Keratinocyte (primary cell): Measurements from ENCODE around the gene NAP1L4. TPM values are rescaled to one million over a fixed set of nuclear protein-coding genes. Genes with fewer than 3 reads are reported as not detected.

Source experiments
- DNase-seq: peaks from one replicate; pipeline ENCODE4 v3.0.0-alpha.2; 2011; ENCODE audit warnings: low read depth, missing footprints, low spot score
- FAIRE-seq: peaks from 2 replicates; lab custom pipeline; 2011; peaks lifted over from hg19 to GRCh38; lab: Jason Lieb, UNC
- H2AFZ ChIP-seq: 2 replicates; pipeline ENCODE4 v1.6.0; 2012; ENCODE audit warnings: low read length, control low read depth, inconsistent platforms; ENCODE audit not compliant: control insufficient read depth
- H3K27ac ChIP-seq: 2 replicates; pipeline ENCODE4 v1.5.1; 2011; ENCODE audit warnings: low read length; ENCODE audit not compliant: control insufficient read depth, insufficient read depth
- H3K27me3 ChIP-seq: 3 replicates; pipeline ENCODE4 v1.6.0; 2011; ENCODE audit warnings: low read length; ENCODE audit not compliant: control insufficient read depth, insufficient read depth; ENCODE audit errors: extremely low read depth
- H3K36me3 ChIP-seq, 2 experiments: 2 replicates in 1 of 2; 3 replicates in 1 of 2; pipeline ENCODE4 v1.5.1; 2011; ENCODE audit warnings: low read length in 2 of 2, mild to moderate bottlenecking in 1 of 2; ENCODE audit not compliant: control insufficient read depth in 2 of 2, insufficient read depth in 2 of 2; ENCODE audit errors: extremely low read depth in 1 of 2
- H3K4me1 ChIP-seq: 3 replicates; pipeline ENCODE4 v1.5.1; 2011; ENCODE audit warnings: low read length; ENCODE audit not compliant: control insufficient read depth, insufficient read depth; ENCODE audit errors: extremely low read depth
- H3K4me2 ChIP-seq: 3 replicates; pipeline ENCODE4 v1.6.0; 2011; ENCODE audit warnings: low read depth, low read length; ENCODE audit not compliant: control insufficient read depth, insufficient read depth; ENCODE audit errors: extremely low read depth
- H3K4me3 ChIP-seq, 3 experiments: fragments of 200-600 bp in 1 of 3; sonication (generic) in 1 of 3; 2 replicates in 2 of 3; 3 replicates in 1 of 3; pipeline ENCODE4 v1.5.1; 2011 to 2016; ENCODE audit warnings: low read length in 3 of 3, mild to moderate bottlenecking in 3 of 3, control low read depth in 2 of 3, inconsistent platforms in 1 of 3, low read depth in 1 of 3, mixed read lengths in 1 of 3, mixed run types in 1 of 3, moderate library complexity in 1 of 3; ENCODE audit not compliant: control insufficient read depth in 2 of 3, insufficient read depth in 2 of 3; ENCODE audit errors: extremely low read depth in 1 of 3
- H3K79me2 ChIP-seq: 2 replicates; pipeline ENCODE4 v1.6.0; 2012; ENCODE audit warnings: low read length; ENCODE audit not compliant: control insufficient read depth, insufficient read depth
- H3K9ac ChIP-seq: 3 replicates; pipeline ENCODE4 v1.6.0; 2011; ENCODE audit warnings: low read length; ENCODE audit not compliant: control insufficient read depth, insufficient read depth; ENCODE audit errors: extremely low read depth
- H3K9me1 ChIP-seq: 3 replicates; pipeline ENCODE4 v1.6.0; 2011; ENCODE audit warnings: low read length; ENCODE audit not compliant: control insufficient read depth, insufficient read depth; ENCODE audit errors: extremely low read depth
- H3K9me3 ChIP-seq: 2 replicates; pipeline ENCODE4 v1.5.1; 2012; ENCODE audit warnings: low read depth, low read length; ENCODE audit not compliant: control insufficient read depth
- H4K20me1 ChIP-seq: 3 replicates; pipeline ENCODE4 v1.6.0; 2011; ENCODE audit warnings: low read length; ENCODE audit not compliant: control insufficient read depth, insufficient read depth; ENCODE audit errors: extremely low read depth
- CTCF ChIP-seq, 3 experiments: IDR thresholded peaks in 1 of 3; conservative IDR thresholded peaks in 1 of 3; optimal IDR thresholded peaks in 1 of 3; 2 replicates in 2 of 3; 3 replicates in 1 of 3; pipeline versions ENCODE3 to v1.5.1; 2011; ENCODE audit warnings: low read length in 3 of 3, mild to moderate bottlenecking in 3 of 3, moderate library complexity in 2 of 3, control low read depth in 1 of 3, inconsistent platforms in 1 of 3; ENCODE audit not compliant: insufficient read depth in 2 of 3; ENCODE audit errors: extremely low read depth in 1 of 3
- EZH2 ChIP-seq: IDR thresholded peaks from one replicate; pipeline ENCODE4 v1.6.1; 2012; ENCODE audit warnings: inconsistent platforms, mild to moderate bottlenecking, low read length, moderate library complexity
- dilution Hi-C: fragments of 300-500 bp; cut with MboI; formaldehyde crosslinking; loops from one replicate; pipeline ENCODE4 v1.7.0; 2020; ENCODE audit warnings: low sequenced_read_pairs; ENCODE audit not compliant: extremely low pct_ligation_motif_present
- polyA plus RNA-seq, 5 experiments: library from polyadenylated mRNA; depleted of rRNA in 3 of 5; stranded (reverse) in 3 of 5; stranded (forward) in 1 of 5; unstranded in 1 of 5; fragments of >200 nt; gene quantifications; 1 replicate in 1 of 5; 2 replicates in 3 of 5; 3 replicates in 1 of 5; pipeline versions ENCODE4 v1.2.1 to v1.2.3, GENCODE V29; 2011 to 2012; ENCODE audit warnings: missing spikeins in 2 of 5, low read depth in 1 of 5, low replicate concordance in 1 of 5

NAP1L4 gene
- polyA plus RNA-seq, 1 donor (not counting 4 experiments of a cell fraction or from before 2014, with no cell fraction given), result 136 TPM

GRCh38 chr11:2902784-2903671, 89.1 kb downstream of the NAP1L4 start:
- no peaks in the 10 kb centered on the region for H3K9me1 ChIP-seq
- H3K27ac ChIP-seq, result peak overlapping the region; percentile 70
- H3K4me1 ChIP-seq, result peaks cover 48% of the 10 kb centered on the region
- TF ChIP-seq CTCF (optimal IDR thresholded peaks at IDR 0.05 in 1 of 3, IDR thresholded peaks at IDR 0.05 in 1 of 3, conservative IDR thresholded peaks at IDR 0.05 in 1 of 3; ENCODE audit: extremely low read depth in 1 of 3, insufficient read depth in 2 of 3, low read length in 3 of 3) (peak in 1 of 3 experiments; percentile 3), EZH2 (no peak)
- H3K9me3 ChIP-seq, result no peaks in the 10 kb centered on the region
- H3K79me2 ChIP-seq, result no peaks in the 10 kb centered on the region
- H3K9ac ChIP-seq, result peak overlapping the region; percentile 62
- H3K27me3 ChIP-seq, result no peaks in the 10 kb centered on the region
- dilution Hi-C loops, result no loop called here
- DNase-seq (no peak), FAIRE-seq (no peak)
- peak overlapping the region; percentile 80 for H3K4me2 ChIP-seq
- no peaks in the 10 kb centered on the region for H3K36me3 ChIP-seq
- no peaks in the 10 kb centered on the region for H4K20me1 ChIP-seq
- H3K4me3 ChIP-seq, result peak overlapping the region; percentile 60 to 72 (median 71)
- no peak overlapping the region for H2AFZ ChIP-seq

- FAIRE-seq, result peak; percentile 34
- Histone ChIP-seq H4K20me1 (no peaks in the 10 kb centered on the region), H3K79me2 (no peaks in the 10 kb centered on the region), H3K9ac (peak overlapping the region; percentile 68), H2AFZ (peak overlapping the region; percentile 70), H3K9me1 (no peaks in the 10 kb centered on the region), H3K36me3 (no peaks in the 10 kb centered on the region), H3K9me3 (no peaks in the 10 kb centered on the region), H3K4me1 (peaks cover 49% of the 10 kb centered on the region), H3K4me2 (peak overlapping the region; percentile 80), H3K27ac (peak overlapping the region; percentile 74), H3K4me3 (peak overlapping the region; percentile 60 to 72 (median 71)), H3K27me3 (no peaks in the 10 kb centered on the region)
- TF ChIP-seq CTCF (optimal IDR thresholded peaks at IDR 0.05 in 1 of 3, IDR thresholded peaks at IDR 0.05 in 1 of 3, conservative IDR thresholded peaks at IDR 0.05 in 1 of 3; ENCODE audit: extremely low read depth in 1 of 3, insufficient read depth in 2 of 3, low read length in 3 of 3) (no peak), EZH2 (no peak)
- peak; percentile 77 for DNase-seq
- dilution Hi-C loops, result no loop called here
These were observed 90.0 kb downstream of the NAP1L4 start for GRCh38 chr11:2901854-2902783.
